Upper lobe of right lung (tissue), 1 donor: ENCODE measurements around the gene HTRA1. TPM values are rescaled to one million over a fixed set of nuclear protein-coding genes. Genes with fewer than 3 reads are reported as not detected.

Source experiments
- ATAC-seq: fragments of 200-7000 bp; cut with Tn5 transposase; one replicate; pipeline ENCODE4 v1.9.1; 2020; ENCODE audit warnings: mild to moderate bottlenecking, moderate library complexity
- DNase-seq: peaks from one replicate; pipeline ENCODE4 v3.0.0-alpha.2; 2020
- H3K27ac ChIP-seq: fragments of 200-600 bp; one replicate; pipeline ENCODE4 v1.8.0; 2022
- H3K27me3 ChIP-seq: fragments of 200-600 bp; one replicate; pipeline ENCODE4 v1.8.0; 2022; ENCODE audit warnings: mild to moderate bottlenecking
- H3K36me3 ChIP-seq: fragments of 200-600 bp; one replicate; pipeline ENCODE4 v1.8.0; 2022
- H3K4me1 ChIP-seq: fragments of 200-600 bp; one replicate; pipeline ENCODE4 v1.8.0; 2022
- H3K4me3 ChIP-seq: fragments of 200-600 bp; one replicate; pipeline ENCODE4 v1.8.0; 2022; ENCODE audit warnings: mild to moderate bottlenecking
- H3K9me3 ChIP-seq: fragments of 200-600 bp; one replicate; pipeline ENCODE4 v1.8.0; 2022
- intact Hi-C: fragments of 100-400 bp; cut with DNase I; formaldehyde crosslinking; loops from one replicate; pipeline ENCODE4 v1.11.0; 2022
- total RNA-seq: library from RNA; stranded (reverse); fragmentation: NEBNext Ultra II Directional; extraction: Animal tissue kit (Norgen Biotek cat#: 25700); gene quantifications from one replicate; pipeline ENCODE4 v1.2.1, GENCODE V29; 2021
- TF ChIP-seq, protein P1 (sequence below): fragments of 200-600 bp; IDR thresholded peaks from one replicate; pipeline ENCODE4 v1.8.0; 2022; ENCODE audit warnings: antibody characterized with exemption
- donor health status: DM: no; HTN: yes; CAD: no; lungs with severe emphysema.

HTRA1 gene
- total RNA-seq, 1 donor from 2014 or later: 83.8 TPM

- no peaks in the 10 kb centered on the region for H3K9me3 ChIP-seq
- TF ChIP-seq, protein P1, sequence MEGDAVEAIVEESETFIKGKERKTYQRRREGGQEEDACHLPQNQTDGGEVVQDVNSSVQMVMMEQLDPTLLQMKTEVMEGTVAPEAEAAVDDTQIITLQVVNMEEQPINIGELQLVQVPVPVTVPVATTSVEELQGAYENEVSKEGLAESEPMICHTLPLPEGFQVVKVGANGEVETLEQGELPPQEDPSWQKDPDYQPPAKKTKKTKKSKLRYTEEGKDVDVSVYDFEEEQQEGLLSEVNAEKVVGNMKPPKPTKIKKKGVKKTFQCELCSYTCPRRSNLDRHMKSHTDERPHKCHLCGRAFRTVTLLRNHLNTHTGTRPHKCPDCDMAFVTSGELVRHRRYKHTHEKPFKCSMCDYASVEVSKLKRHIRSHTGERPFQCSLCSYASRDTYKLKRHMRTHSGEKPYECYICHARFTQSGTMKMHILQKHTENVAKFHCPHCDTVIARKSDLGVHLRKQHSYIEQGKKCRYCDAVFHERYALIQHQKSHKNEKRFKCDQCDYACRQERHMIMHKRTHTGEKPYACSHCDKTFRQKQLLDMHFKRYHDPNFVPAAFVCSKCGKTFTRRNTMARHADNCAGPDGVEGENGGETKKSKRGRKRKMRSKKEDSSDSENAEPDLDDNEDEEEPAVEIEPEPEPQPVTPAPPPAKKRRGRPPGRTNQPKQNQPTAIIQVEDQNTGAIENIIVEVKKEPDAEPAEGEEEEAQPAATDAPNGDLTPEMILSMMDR: no peak
- H3K27me3 ChIP-seq: no peaks in the 10 kb centered on the region
- DNase-seq (no peak), ATAC-seq (peak; percentile 66)
- no peak overlapping the region for H3K4me3 ChIP-seq
- H3K27ac ChIP-seq: no peak overlapping the region
- no peaks in the 10 kb centered on the region for H3K4me1 ChIP-seq
- no peaks in the 10 kb centered on the region for H3K36me3 ChIP-seq
- intact Hi-C loops: no loop called here
These were observed 14.5 kb upstream of the HTRA1 start for GRCh38 chr10:122446668-122447423.

DNA sequence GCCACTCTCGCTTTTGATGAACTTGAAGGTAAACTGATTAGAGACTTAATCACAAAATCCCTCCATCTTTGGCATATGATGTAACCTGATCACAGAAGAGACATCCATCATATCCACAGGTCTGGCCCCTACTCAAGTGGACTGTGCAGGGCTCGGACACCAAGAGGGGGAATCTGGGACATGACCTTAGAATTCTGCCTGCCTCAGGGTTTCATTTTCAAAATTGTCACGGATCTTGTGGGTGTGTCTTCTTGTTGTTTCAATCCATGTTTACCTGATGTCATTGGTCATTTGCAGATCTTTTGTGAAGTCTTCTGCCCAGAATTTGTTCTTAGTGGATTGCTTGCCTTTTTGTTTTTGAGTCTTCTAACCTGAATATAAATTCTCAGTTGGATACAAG lies 12.8 kb upstream of the HTRA1 start:
- DNase-seq (no peak), ATAC-seq (no peak)
- Histone ChIP-seq H3K27me3 (no peaks in the 10 kb centered on the region), H3K4me1 (no peaks in the 10 kb centered on the region), H3K36me3 (no peaks in the 10 kb centered on the region), H3K27ac (no peak overlapping the region), H3K4me3 (no peak overlapping the region), H3K9me3 (no peaks in the 10 kb centered on the region)
- TF ChIP-seq, protein P1: no peak
- intact Hi-C loops: no loop called here

DNA sequence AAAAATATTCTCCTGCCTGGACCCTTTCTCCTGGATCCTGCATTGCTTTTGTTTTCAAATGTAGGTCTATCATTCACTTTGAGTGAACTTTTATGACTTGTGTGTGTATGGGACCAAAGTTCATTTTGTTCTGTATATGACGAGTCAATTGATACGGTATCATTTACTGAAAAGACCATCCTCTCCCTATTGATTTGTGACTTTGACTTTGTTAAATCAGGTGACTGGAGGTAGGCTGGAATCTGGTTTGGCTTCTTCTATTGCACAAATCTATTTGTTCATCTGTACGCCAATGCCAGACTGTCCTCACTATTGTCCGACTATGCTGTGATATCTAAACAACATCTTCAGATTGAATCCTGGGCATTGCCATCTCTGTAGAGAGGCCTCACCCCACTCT lies 12.2 kb upstream of the HTRA1 start:
- no peak for ATAC-seq
- intact Hi-C loops: no loop called here
- TF ChIP-seq, protein P1: no peak

DNA sequence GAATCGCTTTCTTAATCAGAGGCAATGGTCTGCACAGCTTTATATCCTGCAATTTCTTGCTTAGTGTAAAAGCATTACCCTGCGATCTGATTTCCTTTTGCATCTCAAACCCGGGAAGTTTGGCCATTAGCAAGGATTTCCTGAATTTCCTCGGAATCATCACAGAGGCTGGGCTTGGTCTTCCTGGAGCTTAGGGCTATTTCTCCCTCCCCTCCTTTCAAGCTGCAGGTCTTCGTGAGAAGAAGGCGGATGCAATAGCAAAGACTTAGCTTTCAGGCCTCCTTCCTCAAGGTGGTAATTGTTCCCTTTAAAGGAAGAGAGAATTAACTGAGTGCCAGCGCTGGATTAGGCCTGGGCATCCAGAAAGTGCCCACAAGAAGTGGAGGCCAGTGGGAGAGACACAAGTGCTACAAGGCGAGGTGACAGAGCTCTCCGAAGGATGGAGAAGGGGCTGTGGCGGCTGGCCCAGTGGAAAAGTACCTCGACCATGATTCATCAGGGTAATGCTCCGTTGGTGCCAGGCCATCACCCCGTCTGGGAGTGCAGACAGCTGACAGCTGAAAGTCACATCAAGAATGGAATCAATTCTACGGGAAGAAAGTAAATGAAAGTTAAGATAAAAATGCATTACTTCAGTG lies 10.9 kb upstream of the HTRA1 start:
- TF ChIP-seq, protein P1: no peak
- Histone ChIP-seq H3K9me3 (no peaks in the 10 kb centered on the region), H3K4me3 (no peak overlapping the region), H3K4me1 (no peaks in the 10 kb centered on the region), H3K36me3 (no peaks in the 10 kb centered on the region), H3K27me3 (no peaks in the 10 kb centered on the region), H3K27ac (no peak overlapping the region)
- DNase-seq (no peak), ATAC-seq (no peak)
- intact Hi-C loops: no loop called here

More for the DNA sequence above, 12.2 kb upstream of the HTRA1 start:
- no peaks in the 10 kb centered on the region for H3K9me3 ChIP-seq
- no peak overlapping the region for H3K4me3 ChIP-seq
- H3K27me3 ChIP-seq: no peaks in the 10 kb centered on the region
- no peaks in the 10 kb centered on the region for H3K4me1 ChIP-seq
- no peak overlapping the region for H3K27ac ChIP-seq
- DNase-seq: no peak
- no peaks in the 10 kb centered on the region for H3K36me3 ChIP-seq

DNA sequence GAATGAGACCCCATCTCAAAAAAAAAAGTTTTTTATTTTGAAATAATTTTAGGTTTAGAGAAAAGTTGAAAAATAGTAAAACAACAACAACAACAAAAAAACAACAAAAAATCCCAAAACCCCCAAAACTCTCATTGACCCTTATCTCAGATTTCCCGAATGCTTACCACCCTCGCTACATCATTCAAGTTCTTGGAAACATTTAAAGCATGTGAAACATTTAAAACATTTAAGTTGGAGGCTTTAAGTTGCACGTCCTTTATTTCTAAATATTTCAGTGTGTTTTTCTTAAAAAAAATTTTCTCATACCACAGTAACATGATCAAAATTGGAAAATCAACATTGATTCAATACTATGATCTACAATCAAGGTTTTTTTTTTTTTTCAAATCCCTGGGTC lies 7.3 kb upstream of the HTRA1 start:
- H3K27me3 ChIP-seq: no peaks in the 10 kb centered on the region
- TF ChIP-seq, protein P1: no peak
- H3K4me3 ChIP-seq: no peak overlapping the region
- intact Hi-C loops: no loop called here
- no peaks in the 10 kb centered on the region for H3K4me1 ChIP-seq
- DNase-seq (no peak), ATAC-seq (no peak)
- H3K27ac ChIP-seq: no peak overlapping the region
- H3K36me3 ChIP-seq: no peaks in the 10 kb centered on the region
- no peaks in the 10 kb centered on the region for H3K9me3 ChIP-seq
